HepG2 (cell line): ENCODE results near the gene DNAJC4. TPM values are rescaled to one million over a fixed set of nuclear protein-coding genes. Genes with fewer than 3 reads are reported as not detected.

Experiments
- BRD4 ChIP-seq: sonication (generic); formaldehyde crosslinking; IDR thresholded peaks from 2 replicates; pipeline ENCODE4 v1.4.0; 2020; ENCODE audit warnings: missing genetic modification reagents
- CEBPG ChIP-seq: IDR thresholded peaks from 2 replicates; pipeline ENCODE4 v1.6.1; 2016
- KLF12 ChIP-seq: sonication (generic); formaldehyde crosslinking; IDR thresholded peaks from 2 replicates; pipeline ENCODE4 v1.4.0; 2020; ENCODE audit warnings: missing genetic modification reagents, borderline replicate concordance
- NFKB2 ChIP-seq: sonication (generic); formaldehyde crosslinking; IDR thresholded peaks from 2 replicates; pipeline ENCODE4 v1.4.0; 2020; ENCODE audit warnings: missing genetic modification reagents, borderline replicate concordance
- NRL ChIP-seq: sonication (generic); formaldehyde crosslinking; IDR thresholded peaks from 2 replicates; pipeline ENCODE4 v1.5.0; 2020; ENCODE audit warnings: missing genetic modification reagents, mild to moderate bottlenecking, moderate library complexity, borderline replicate concordance
- RAD51 ChIP-seq: fragments of 450-650 bp; IDR thresholded peaks from 2 replicates; pipeline ENCODE4 v1.6.1; 2016; ENCODE audit warnings: borderline replicate concordance
- TCF7 ChIP-seq: sonication (generic); IDR thresholded peaks from 2 replicates; pipeline ENCODE4 v1.6.1; 2016; ENCODE audit warnings: antibody characterized with exemption, low read depth
- ZFX ChIP-seq: sonication (generic); formaldehyde crosslinking; IDR thresholded peaks from 2 replicates; pipeline ENCODE4 v1.4.0; 2020; ENCODE audit warnings: mild to moderate bottlenecking, low read depth, missing genetic modification reagents, moderate library complexity
- ZNF292 ChIP-seq: sonication (generic); formaldehyde crosslinking; IDR thresholded peaks from 2 replicates; pipeline ENCODE4 v1.8.1; 2022; ENCODE audit warnings: mild to moderate bottlenecking, low read depth, missing genetic modification reagents, borderline replicate concordance
- ZNF30 ChIP-seq: sonication (generic); formaldehyde crosslinking; IDR thresholded peaks from 2 replicates; pipeline ENCODE4 v1.5.0; 2020; ENCODE audit warnings: mild to moderate bottlenecking, missing genetic modification reagents
- ZSCAN31 ChIP-seq: sonication (generic); formaldehyde crosslinking; IDR thresholded peaks from 2 replicates; pipeline ENCODE4 v1.5.0; 2020; ENCODE audit warnings: low read depth, mild to moderate bottlenecking, missing genetic modification reagents
- polyA plus RNA-seq, 8 experiments: library from polyadenylated mRNA; depleted of rRNA in 3 of 8; stranded (reverse) in 7 of 8; unstranded in 1 of 8; fragments of >200 nt; fragmentation: Illumina TruSeq in 4 of 8; extraction: Trizol in 4 of 8; gene quantifications; 2 replicates each; pipeline versions ENCODE4 v1.2.1 to v1.2.3, GENCODE V29; 2011 to 2016; ENCODE audit warnings: low read depth in 4 of 8, missing spikeins in 1 of 8, mixed read lengths in 1 of 8; ENCODE audit not compliant: insufficient read depth in 1 of 8
- total RNA-seq, 5 experiments: library from RNA; depleted of rRNA; stranded (reverse); fragments of >200 nt; fragmentation: Illumina TruSeq; extraction: Trizol; gene quantifications; 2 replicates each; pipeline ENCODE4 v1.2.3, GENCODE V29; 2016; ENCODE audit warnings: low read depth in 1 of 5
- TF ChIP-seq, protein P1 (sequence below): sonication (generic); formaldehyde crosslinking; IDR thresholded peaks from 2 replicates; pipeline ENCODE4 v1.8.0; 2022; ENCODE audit warnings: missing genetic modification reagents, mild to moderate bottlenecking, moderate library complexity, borderline replicate concordance
- TF ChIP-seq, protein P2 (sequence below): sonication (generic); formaldehyde crosslinking; IDR thresholded peaks from 2 replicates; pipeline ENCODE4 v1.4.0; 2020; ENCODE audit warnings: missing genetic modification reagents
- TF ChIP-seq, protein P3 (sequence below): sonication (generic); formaldehyde crosslinking; IDR thresholded peaks from 2 replicates; pipeline ENCODE4 v1.4.0; 2020; ENCODE audit warnings: missing genetic modification reagents
- TF ChIP-seq, protein P4 (sequence below): sonication (generic); formaldehyde crosslinking; IDR thresholded peaks from 2 replicates; pipeline ENCODE4 v1.8.0; 2022; ENCODE audit warnings: mild to moderate bottlenecking, missing genetic modification reagents, moderate library complexity
- TF ChIP-seq, protein P5 (sequence below): IDR thresholded peaks from 2 replicates; pipeline ENCODE4 v1.6.1; 2016; ENCODE audit warnings: missing genetic modification reagents, missing compliant biosample characterization
- TF ChIP-seq, protein P6 (sequence below): sonication (generic); formaldehyde crosslinking; IDR thresholded peaks from 2 replicates; pipeline ENCODE4 v1.4.0; 2020; ENCODE audit warnings: missing genetic modification reagents

The DNAJC4 gene
- total and polyA plus RNA-seq, 2 of the 13 experiments (the other 11 are each of a cell fraction or from before 2014, with no cell fraction given): 10.3 to 60.8 TPM

DNA sequence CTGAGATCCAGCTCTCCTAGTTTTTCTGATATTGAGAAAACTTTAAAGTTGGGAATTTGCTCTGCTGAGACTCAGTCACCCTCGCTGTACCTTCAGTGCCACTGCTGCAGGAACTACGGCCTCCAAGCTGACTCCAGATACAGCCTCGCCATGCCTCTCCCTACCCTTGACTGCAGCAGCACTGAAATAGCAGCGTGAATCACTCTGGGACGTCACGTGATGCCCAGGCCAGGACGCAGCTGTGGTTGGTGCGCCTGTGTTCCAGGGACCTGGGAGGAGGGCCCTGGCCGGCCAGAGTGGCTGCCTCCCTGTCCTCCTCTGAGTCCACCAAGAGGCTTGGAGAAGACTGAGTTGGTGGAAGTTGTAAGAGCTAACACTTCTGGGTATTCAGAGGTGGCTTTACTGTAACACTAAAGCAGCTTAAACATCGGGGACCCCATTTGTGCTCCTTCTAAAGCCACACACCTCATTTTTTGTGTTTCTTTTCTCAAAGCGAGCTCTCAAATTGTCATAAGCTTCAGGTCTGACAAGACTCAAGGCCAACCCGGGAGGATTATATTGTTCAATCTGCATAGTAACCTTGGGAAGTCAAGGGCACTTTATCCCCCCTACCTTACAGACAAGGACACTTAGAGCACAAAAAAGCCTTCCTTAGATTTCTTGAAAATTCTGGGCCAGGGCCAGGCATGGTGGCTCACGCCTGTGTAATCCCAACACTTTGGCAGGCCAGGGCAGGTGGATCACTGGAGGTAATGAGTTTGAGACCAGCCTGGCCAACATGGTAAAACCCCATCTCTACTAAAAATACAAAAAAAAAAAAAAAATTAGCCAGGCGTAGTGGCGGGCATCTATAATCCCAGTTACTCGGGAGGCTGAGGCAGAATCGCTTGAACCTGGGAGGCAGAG lies 48.6 kb upstream of the DNAJC4 start (continued):
- TF ChIP-seq, protein P1, sequence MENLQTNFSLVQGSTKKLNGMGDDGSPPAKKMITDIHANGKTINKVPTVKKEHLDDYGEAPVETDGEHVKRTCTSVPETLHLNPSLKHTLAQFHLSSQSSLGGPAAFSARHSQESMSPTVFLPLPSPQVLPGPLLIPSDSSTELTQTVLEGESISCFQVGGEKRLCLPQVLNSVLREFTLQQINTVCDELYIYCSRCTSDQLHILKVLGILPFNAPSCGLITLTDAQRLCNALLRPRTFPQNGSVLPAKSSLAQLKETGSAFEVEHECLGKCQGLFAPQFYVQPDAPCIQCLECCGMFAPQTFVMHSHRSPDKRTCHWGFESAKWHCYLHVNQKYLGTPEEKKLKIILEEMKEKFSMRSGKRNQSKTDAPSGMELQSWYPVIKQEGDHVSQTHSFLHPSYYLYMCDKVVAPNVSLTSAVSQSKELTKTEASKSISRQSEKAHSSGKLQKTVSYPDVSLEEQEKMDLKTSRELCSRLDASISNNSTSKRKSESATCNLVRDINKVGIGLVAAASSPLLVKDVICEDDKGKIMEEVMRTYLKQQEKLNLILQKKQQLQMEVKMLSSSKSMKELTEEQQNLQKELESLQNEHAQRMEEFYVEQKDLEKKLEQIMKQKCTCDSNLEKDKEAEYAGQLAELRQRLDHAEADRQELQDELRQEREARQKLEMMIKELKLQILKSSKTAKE: peak; percentile 19; the same call in 1 of the 2 replicates
- TF ChIP-seq, protein P2, sequence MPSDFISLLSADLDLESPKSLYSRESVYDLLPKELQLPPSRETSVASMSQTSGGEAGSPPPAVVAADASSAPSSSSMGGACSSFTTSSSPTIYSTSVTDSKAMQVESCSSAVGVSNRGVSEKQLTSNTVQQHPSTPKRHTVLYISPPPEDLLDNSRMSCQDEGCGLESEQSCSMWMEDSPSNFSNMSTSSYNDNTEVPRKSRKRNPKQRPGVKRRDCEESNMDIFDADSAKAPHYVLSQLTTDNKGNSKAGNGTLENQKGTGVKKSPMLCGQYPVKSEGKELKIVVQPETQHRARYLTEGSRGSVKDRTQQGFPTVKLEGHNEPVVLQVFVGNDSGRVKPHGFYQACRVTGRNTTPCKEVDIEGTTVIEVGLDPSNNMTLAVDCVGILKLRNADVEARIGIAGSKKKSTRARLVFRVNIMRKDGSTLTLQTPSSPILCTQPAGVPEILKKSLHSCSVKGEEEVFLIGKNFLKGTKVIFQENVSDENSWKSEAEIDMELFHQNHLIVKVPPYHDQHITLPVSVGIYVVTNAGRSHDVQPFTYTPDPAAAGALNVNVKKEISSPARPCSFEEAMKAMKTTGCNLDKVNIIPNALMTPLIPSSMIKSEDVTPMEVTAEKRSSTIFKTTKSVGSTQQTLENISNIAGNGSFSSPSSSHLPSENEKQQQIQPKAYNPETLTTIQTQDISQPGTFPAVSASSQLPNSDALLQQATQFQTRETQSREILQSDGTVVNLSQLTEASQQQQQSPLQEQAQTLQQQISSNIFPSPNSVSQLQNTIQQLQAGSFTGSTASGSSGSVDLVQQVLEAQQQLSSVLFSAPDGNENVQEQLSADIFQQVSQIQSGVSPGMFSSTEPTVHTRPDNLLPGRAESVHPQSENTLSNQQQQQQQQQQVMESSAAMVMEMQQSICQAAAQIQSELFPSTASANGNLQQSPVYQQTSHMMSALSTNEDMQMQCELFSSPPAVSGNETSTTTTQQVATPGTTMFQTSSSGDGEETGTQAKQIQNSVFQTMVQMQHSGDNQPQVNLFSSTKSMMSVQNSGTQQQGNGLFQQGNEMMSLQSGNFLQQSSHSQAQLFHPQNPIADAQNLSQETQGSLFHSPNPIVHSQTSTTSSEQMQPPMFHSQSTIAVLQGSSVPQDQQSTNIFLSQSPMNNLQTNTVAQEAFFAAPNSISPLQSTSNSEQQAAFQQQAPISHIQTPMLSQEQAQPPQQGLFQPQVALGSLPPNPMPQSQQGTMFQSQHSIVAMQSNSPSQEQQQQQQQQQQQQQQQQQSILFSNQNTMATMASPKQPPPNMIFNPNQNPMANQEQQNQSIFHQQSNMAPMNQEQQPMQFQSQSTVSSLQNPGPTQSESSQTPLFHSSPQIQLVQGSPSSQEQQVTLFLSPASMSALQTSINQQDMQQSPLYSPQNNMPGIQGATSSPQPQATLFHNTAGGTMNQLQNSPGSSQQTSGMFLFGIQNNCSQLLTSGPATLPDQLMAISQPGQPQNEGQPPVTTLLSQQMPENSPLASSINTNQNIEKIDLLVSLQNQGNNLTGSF: no peak
- TF ChIP-seq, protein P3, sequence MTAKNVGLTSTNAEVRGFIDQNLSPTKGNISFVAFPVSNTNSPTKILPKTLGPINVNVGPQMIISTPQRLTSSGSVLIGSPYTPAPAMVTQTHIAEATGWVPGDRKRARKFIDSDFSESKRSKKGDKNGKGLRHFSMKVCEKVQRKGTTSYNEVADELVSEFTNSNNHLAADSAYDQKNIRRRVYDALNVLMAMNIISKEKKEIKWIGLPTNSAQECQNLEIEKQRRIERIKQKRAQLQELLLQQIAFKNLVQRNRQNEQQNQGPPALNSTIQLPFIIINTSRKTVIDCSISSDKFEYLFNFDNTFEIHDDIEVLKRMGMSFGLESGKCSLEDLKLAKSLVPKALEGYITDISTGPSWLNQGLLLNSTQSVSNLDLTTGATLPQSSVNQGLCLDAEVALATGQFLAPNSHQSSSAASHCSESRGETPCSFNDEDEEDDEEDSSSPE (CRISPR knock-in tag): 0 out of 2 replicates have a peak, but pooled peaks have one; percentile 30
- TF ChIP-seq KLF12 (CRISPR knock-in tag): 0 out of 2 replicates have a peak, but pooled peaks have one; percentile 42
- no peak for TF ChIP-seq BRD4
- TF ChIP-seq ZSCAN31 (CRISPR knock-in tag): 0 out of 2 replicates have a peak, but pooled peaks have one; percentile 20
- no peak for TF ChIP-seq ZNF30 (CRISPR knock-in tag)
- peak; percentile 27; the same call in 1 of the 2 replicates for TF ChIP-seq NFKB2 (CRISPR knock-in tag)
- TF ChIP-seq CEBPG (CRISPR knock-in tag): 0 out of 2 replicates have a peak, but pooled peaks have one; percentile 13
- TF ChIP-seq, protein P4, sequence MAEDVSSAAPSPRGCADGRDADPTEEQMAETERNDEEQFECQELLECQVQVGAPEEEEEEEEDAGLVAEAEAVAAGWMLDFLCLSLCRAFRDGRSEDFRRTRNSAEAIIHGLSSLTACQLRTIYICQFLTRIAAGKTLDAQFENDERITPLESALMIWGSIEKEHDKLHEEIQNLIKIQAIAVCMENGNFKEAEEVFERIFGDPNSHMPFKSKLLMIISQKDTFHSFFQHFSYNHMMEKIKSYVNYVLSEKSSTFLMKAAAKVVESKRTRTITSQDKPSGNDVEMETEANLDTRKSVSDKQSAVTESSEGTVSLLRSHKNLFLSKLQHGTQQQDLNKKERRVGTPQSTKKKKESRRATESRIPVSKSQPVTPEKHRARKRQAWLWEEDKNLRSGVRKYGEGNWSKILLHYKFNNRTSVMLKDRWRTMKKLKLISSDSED (CRISPR knock-in tag): no peak
- peak; percentile 83; the same call in 1 of the 2 replicates for TF ChIP-seq ZNF292 (CRISPR knock-in tag)
- TF ChIP-seq, protein P5, sequence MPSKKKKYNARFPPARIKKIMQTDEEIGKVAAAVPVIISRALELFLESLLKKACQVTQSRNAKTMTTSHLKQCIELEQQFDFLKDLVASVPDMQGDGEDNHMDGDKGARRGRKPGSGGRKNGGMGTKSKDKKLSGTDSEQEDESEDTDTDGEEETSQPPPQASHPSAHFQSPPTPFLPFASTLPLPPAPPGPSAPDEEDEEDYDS: peak; percentile 90
- peak; percentile 80 for TF ChIP-seq ZFX
- no peak for TF ChIP-seq TCF7
- TF ChIP-seq NRL (CRISPR knock-in tag): 0 out of 2 replicates have a peak, but pooled peaks have one; percentile 16
- peak; percentile 96 for TF ChIP-seq RAD51
- TF ChIP-seq, protein P6, sequence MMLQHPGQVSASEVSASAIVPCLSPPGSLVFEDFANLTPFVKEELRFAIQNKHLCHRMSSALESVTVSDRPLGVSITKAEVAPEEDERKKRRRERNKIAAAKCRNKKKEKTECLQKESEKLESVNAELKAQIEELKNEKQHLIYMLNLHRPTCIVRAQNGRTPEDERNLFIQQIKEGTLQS: 0 out of 2 replicates have a peak, but pooled peaks have one; percentile 54
